ENCODE data around the gene PABPN1. TPM values are rescaled to one million over a fixed set of nuclear protein-coding genes. Genes with fewer than 3 reads are reported as not detected.
A peak's percentile ranks its signal among the peaks of the same experiment; 100 is the strongest.

The PABPN1 gene
- total and polyA plus RNA-seq, 2 of the 13 experiments (the other 11 are each of a cell fraction or from before 2014, with no cell fraction given), result 233 to 524 TPM

GRCh38 chr14:23306412-23307145 is 14.7 kb upstream of the PABPN1 start, which contains the start of gene BCL2L2 (continued):
- TF ChIP-seq ZNF503 (CRISPR knock-in tag; IDR thresholded peaks at IDR 0.05), result 0 out of 2 replicates have a peak, but pooled peaks have one; percentile 77
- peak; percentile 92 for TF ChIP-seq ESRRA (CRISPR knock-in tag; IDR thresholded peaks at IDR 0.05; ENCODE audit: low read depth)
- TF ChIP-seq ZNF572 (CRISPR knock-in tag; IDR thresholded peaks at IDR 0.05), result no peak
- TF ChIP-seq ZNF652 (CRISPR knock-in tag; IDR thresholded peaks at IDR 0.05; ENCODE audit: borderline replicate concordance, low read depth), result no peak; the same call in 1 of the 2 replicates
- no peak for TF ChIP-seq CBX2 (IDR thresholded peaks at IDR 0.05; ENCODE audit: low read depth, low read length)
- TF ChIP-seq CBX2 (CRISPR knock-in tag; IDR thresholded peaks at IDR 0.05; ENCODE audit: low read depth), result no peak
- no peak for TF ChIP-seq ZNF569 (CRISPR knock-in tag; IDR thresholded peaks at IDR 0.05; ENCODE audit: borderline replicate concordance)
- TF ChIP-seq ZNF343 (CRISPR knock-in tag; IDR thresholded peaks at IDR 0.05), result peak; percentile 78; the same call in 1 of the 2 replicates
- TF ChIP-seq NRL (CRISPR knock-in tag; IDR thresholded peaks at IDR 0.05; ENCODE audit: borderline replicate concordance), result peak; percentile 95
- TF ChIP-seq TARDBP (CRISPR knock-in tag; IDR thresholded peaks at IDR 0.05), result peak; percentile 100
- no peak for TF ChIP-seq ZNF703 (CRISPR knock-in tag; IDR thresholded peaks at IDR 0.05; ENCODE audit: borderline replicate concordance)
- TF ChIP-seq ZNF432 (CRISPR knock-in tag; IDR thresholded peaks at IDR 0.05; ENCODE audit: borderline replicate concordance), result no peak
- TF ChIP-seq ZNF530 (CRISPR knock-in tag; IDR thresholded peaks at IDR 0.05; ENCODE audit: low read depth), result no peak
- no peak; the same call in none of the 2 replicates for TF ChIP-seq SIX1 (CRISPR knock-in tag; IDR thresholded peaks at IDR 0.05; ENCODE audit: borderline replicate concordance)
- no peak; the same call in 1 of the 2 replicates for TF ChIP-seq SP1 (IDR thresholded peaks at IDR 0.05)
- TF ChIP-seq SP1 (CRISPR knock-in tag; IDR thresholded peaks at IDR 0.05), result peak; percentile 97
- TF ChIP-seq ZNF496 (CRISPR knock-in tag; IDR thresholded peaks at IDR 0.05; ENCODE audit: insufficient replicate concordance), result no peak
- TF ChIP-seq ZNF407 (CRISPR knock-in tag; IDR thresholded peaks at IDR 0.05; ENCODE audit: not compliant biosample characterization), result peak; percentile 99
- peak; percentile 99 for TF ChIP-seq ZNF567 (CRISPR knock-in tag; IDR thresholded peaks at IDR 0.05; ENCODE audit: borderline replicate concordance)
- no peak for TF ChIP-seq HOXA9 (CRISPR knock-in tag; IDR thresholded peaks at IDR 0.05; ENCODE audit: borderline replicate concordance)
- TF ChIP-seq CEBPG (CRISPR knock-in tag; IDR thresholded peaks at IDR 0.05), result no peak
